H7 (cell line): Measurements from ENCODE around the gene ZSCAN25. TPM values are rescaled to one million over a fixed set of nuclear protein-coding genes. Genes with fewer than 3 reads are reported as not detected.

ENCODE experiments used
- DNase-seq: peaks from one replicate; pipeline ENCODE4 v3.0.0; 2012
- H3K27me3 ChIP-seq: 2 replicates; pipeline ENCODE4 v1.6.0; 2011; ENCODE audit warnings: mild to moderate bottlenecking, low read length; ENCODE audit not compliant: control insufficient read depth, insufficient read depth
- H3K36me3 ChIP-seq: replicated peaks from 2 replicates; pipeline ENCODE4 v1.5.1; 2011; ENCODE audit warnings: low read length; ENCODE audit not compliant: control insufficient read depth, insufficient read depth
- H3K4me3 ChIP-seq: 2 replicates; pipeline ENCODE4 v1.5.1; 2011; ENCODE audit warnings: low read depth, mild to moderate bottlenecking, control low read depth, low read length, moderate library complexity; ENCODE audit not compliant: insufficient read depth
- total RNA-seq: library from RNA; depleted of rRNA; stranded (reverse); fragments of >200 nt; shearing (Covaris generic); gene quantifications from 2 replicates; pipeline ENCODE4 v1.2.3, GENCODE V29; 2014

Gene ZSCAN25
- total RNA-seq, 1 experiment from 2014 or later = 13.2 TPM

- H3K27me3 ChIP-seq = no peaks in the 10 kb centered on the region
- DNase-seq = no peak
- no peak overlapping the region for H3K4me3 ChIP-seq
- no peaks in the 10 kb centered on the region for H3K36me3 ChIP-seq
These were observed 16.9 kb upstream of the ZSCAN25 start for GRCh38 chr7:99599836-99600235.

GRCh38 chr7:99601656-99602310 lies 15.0 kb upstream of the ZSCAN25 start:
- no peaks in the 10 kb centered on the region for H3K36me3 ChIP-seq
- no peaks in the 10 kb centered on the region for H3K27me3 ChIP-seq
- DNase-seq = peak; percentile 72
- H3K4me3 ChIP-seq = no peak overlapping the region

GRCh38 chr7:99605527-99605926 lies 11.2 kb upstream of the ZSCAN25 start:
- Histone ChIP-seq H3K27me3 (peaks cover 2% of the 10 kb centered on the region; the same call in 1 of the 2 replicates), H3K36me3 (no peaks in the 10 kb centered on the region), H3K4me3 (no peak overlapping the region)
- DNase-seq = no peak

- DNase-seq = no peak
- H3K4me3 ChIP-seq = no peak overlapping the region
- no peaks in the 10 kb centered on the region for H3K36me3 ChIP-seq
- H3K27me3 ChIP-seq = peaks cover 2% of the 10 kb centered on the region; the same call in 1 of the 2 replicates
These were observed 10.2 kb upstream of the ZSCAN25 start for GRCh38 chr7:99606531-99606930.

GRCh38 chr7:99607548-99607947 lies 9.2 kb upstream of the ZSCAN25 start:
- H3K27me3 ChIP-seq = peaks cover 2% of the 10 kb centered on the region; the same call in 1 of the 2 replicates
- DNase-seq = peak; percentile 3
- no peaks in the 10 kb centered on the region for H3K36me3 ChIP-seq
- H3K4me3 ChIP-seq = no peak overlapping the region

- no peak for DNase-seq
- H3K36me3 ChIP-seq = peaks cover 8% of the 10 kb centered on the region
- H3K27me3 ChIP-seq = peaks cover 2% of the 10 kb centered on the region; the same call in 1 of the 2 replicates
- H3K4me3 ChIP-seq = no peak overlapping the region
These were observed 2.3 kb upstream of the ZSCAN25 start for GRCh38 chr7:99614495-99614894.

GRCh38 chr7:99615989-99616358 lies 772 bp upstream of the ZSCAN25 start:
- DNase-seq = no peak
- H3K27me3 ChIP-seq = no peaks in the 10 kb centered on the region
- peak overlapping the region; percentile 94 for H3K4me3 ChIP-seq
- H3K36me3 ChIP-seq = peaks cover 19% of the 10 kb centered on the region

GRCh38 chr7:99617192-99617781 lies 541 bp downstream of the ZSCAN25 start:
- DNase-seq = no peak
- H3K36me3 ChIP-seq = peaks cover 29% of the 10 kb centered on the region
- no peaks in the 10 kb centered on the region for H3K27me3 ChIP-seq
- H3K4me3 ChIP-seq = peak overlapping the region; percentile 94

GRCh38 chr7:99618726-99619125 lies 2.0 kb downstream of the ZSCAN25 start:
- Histone ChIP-seq H3K36me3 (peaks cover 38% of the 10 kb centered on the region), H3K4me3 (no peak overlapping the region), H3K27me3 (no peaks in the 10 kb centered on the region)
- no peak for DNase-seq

- Histone ChIP-seq H3K36me3 (peaks cover 46% of the 10 kb centered on the region), H3K4me3 (no peak overlapping the region), H3K27me3 (no peaks in the 10 kb centered on the region)
- no peak for DNase-seq
These were observed 2.9 kb downstream of the ZSCAN25 start for GRCh38 chr7:99619571-99620130.

GRCh38 chr7:99621271-99621670 lies 4.5 kb downstream of the ZSCAN25 start:
- no peak overlapping the region for H3K4me3 ChIP-seq
- no peaks in the 10 kb centered on the region for H3K27me3 ChIP-seq
- H3K36me3 ChIP-seq = peaks cover 58% of the 10 kb centered on the region
- DNase-seq = no peak

- no peak for DNase-seq
- Histone ChIP-seq H3K36me3 (peaks cover 64% of the 10 kb centered on the region), H3K4me3 (no peak overlapping the region), H3K27me3 (no peaks in the 10 kb centered on the region)
These were observed 5.8 kb downstream of the ZSCAN25 start for GRCh38 chr7:99622596-99622995.

- Histone ChIP-seq H3K4me3 (no peak overlapping the region), H3K27me3 (no peaks in the 10 kb centered on the region), H3K36me3 (peaks cover 66% of the 10 kb centered on the region)
- no peak for DNase-seq
These were observed 6.4 kb downstream of the ZSCAN25 start for GRCh38 chr7:99623091-99623693.

GRCh38 chr7:99623702-99624447 lies 7.1 kb downstream of the ZSCAN25 start:
- Histone ChIP-seq H3K36me3 (peaks cover 65% of the 10 kb centered on the region), H3K4me3 (no peak overlapping the region), H3K27me3 (no peaks in the 10 kb centered on the region)
- DNase-seq = no peak
